GM21515 (cell line): Measurements from ENCODE around the gene GLYATL3.
"Not testable (repeated sequence)": the region's sequence is repeated elsewhere in the genome, so short reads cannot be mapped to it uniquely, and the experiment has no call there.

Source experiments
- ATAC-seq: cut with Tn5 transposase; IDR thresholded peaks from one replicate; pipeline ENCODE4 v1.9.1; 2021; ENCODE audit not compliant: unreplicated experiment

Gene GLYATL3

GRCh38 chr6:49499623-49500022, at the start of gene GLYATL3:
Gene GLYATL3 (plus strand): TSS chr6:49499923. CDS start chr6:49511991, 12,068 bp downstream.
- ATAC-seq: no peak

GRCh38 chr6:49453221-49453620, 46.5 kb upstream of the GLYATL3 start:
- no peak for ATAC-seq

- peak; percentile 82 for ATAC-seq
These were observed 44.7 kb upstream of the GLYATL3 start for GRCh38 chr6:49454787-49455709.

DNA sequence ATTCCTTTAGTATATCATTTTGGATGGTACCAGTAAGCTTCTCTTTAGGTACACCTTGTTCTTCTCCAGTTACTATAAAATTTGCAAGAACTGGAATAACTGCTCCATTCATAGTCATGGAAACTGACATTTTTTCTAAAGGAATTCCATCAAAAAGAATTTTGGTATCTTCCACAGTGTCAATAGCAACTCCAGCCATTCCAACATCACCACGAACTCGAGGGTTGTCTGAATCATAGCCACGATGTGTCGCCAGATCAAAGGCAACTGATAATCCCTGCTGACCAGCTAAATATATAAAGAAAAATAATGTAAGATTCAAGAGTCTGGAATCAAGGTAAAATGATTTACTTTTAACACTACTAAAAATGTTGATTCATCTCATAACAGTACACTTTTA, 42.0 kb upstream of the GLYATL3 start:
- no peak for ATAC-seq

DNA sequence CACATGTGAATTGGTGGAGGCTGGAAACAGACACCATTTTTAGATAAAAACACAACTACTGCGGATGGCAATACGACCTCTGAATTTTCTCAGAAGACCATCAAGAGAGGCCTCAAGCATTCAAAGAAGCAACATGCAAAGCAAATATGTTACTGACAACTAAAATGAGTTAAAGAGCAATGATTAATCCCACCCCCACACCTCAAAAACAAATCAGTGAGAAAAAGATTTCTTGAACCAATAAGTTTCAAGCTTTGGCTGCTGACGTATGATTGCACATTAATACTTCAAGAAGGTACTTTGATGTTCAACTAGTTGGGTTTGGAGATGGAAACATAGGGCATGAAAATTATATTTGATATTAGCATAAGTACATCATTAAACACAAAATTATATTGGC, 37.7 kb upstream of the GLYATL3 start:
- ATAC-seq: no peak

DNA sequence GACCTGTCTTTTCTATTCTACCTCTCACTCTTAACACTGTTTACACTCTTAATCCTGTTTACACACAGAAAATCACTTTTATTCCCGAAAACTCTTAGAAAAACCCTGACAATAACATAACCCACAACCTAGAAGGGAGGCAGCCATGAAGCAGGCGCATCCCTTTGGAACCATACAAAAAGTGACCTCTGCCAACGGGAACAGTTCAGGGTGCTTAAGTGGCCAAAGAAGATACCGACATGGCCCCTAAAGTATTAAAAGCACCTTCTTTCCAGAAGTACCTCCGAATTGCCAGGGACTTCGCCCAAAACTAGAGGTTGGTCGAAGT, 37.2 kb upstream of the GLYATL3 start:
- ATAC-seq: peak; percentile 4

DNA sequence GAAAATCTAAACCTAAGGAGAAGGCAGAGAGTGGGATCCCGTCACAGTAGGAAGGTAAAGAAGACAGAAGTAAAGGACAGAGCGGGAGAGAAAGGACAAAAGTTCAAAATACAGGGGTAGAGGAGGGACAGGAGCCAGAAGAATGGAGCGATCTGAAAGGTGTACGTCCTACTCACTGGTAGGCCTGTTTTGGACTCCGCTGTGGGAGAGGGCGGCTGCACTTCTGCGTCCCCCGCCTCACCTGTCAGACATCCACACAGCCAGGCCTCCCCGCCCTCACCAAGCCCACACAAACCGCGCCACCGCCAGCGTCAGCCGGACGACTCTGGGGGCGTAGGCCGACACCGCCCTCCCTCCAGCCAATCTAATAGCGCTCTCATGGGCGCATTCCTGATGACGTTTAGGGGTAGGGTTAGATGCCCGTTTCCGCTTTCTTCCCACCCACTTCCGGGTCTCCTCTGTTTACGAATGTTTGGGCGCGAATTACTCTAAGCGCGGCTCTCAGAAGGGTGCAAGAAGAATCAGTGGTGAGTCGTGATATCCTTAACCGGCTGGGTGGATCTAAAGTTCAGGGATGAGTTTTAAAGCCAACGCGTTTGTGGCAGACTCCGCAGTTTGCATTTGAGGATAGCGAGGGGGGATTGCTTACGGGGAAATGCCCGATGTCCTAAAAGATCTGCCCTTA, 36.7 kb upstream of the GLYATL3 start, which contains the start of the genes CENPQ and MMUT:
TSS of gene CENPQ (plus strand) at position 444 of the 685 bp plus-strand sequence. CDS start 6,807 bp downstream, outside the sequence.
TSS of gene MMUT (minus strand) at position 327 of the 685 bp plus-strand sequence. CDS start 3,787 bp downstream, outside the sequence.
- ATAC-seq: peak; percentile 99

GRCh38 chr6:49463612-49463967, 36.1 kb upstream of the GLYATL3 start:
- peak; percentile 19 for ATAC-seq

DNA sequence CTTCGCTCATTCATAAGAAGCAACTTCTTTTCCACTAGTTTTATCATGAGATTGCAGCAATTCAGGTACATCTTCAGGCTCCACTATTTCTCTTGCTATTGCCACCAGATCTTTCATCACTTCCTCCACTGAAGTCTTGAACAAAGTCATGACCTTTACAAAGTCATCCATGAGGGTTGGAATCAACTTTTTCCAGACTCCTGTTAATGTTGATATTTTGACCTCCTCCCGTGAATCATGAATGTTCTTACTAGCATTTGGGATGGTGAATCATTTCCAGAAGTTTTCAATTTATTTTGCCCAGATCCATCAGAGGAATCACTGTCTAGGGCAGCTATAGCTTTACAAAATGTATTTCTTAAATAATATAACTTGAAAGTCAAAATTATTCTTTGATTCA, 35.0 kb upstream of the GLYATL3 start:
- no peak for ATAC-seq

- no peak for ATAC-seq
These were observed 31.7 kb upstream of the GLYATL3 start for GRCh38 chr6:49468042-49468441.

- not testable (repeated sequence) for ATAC-seq
These were observed 23.2 kb upstream of the GLYATL3 start for GRCh38 chr6:49476564-49476963.

- ATAC-seq: no peak
These were observed 20.3 kb upstream of the GLYATL3 start for GRCh38 chr6:49479308-49479970.

DNA sequence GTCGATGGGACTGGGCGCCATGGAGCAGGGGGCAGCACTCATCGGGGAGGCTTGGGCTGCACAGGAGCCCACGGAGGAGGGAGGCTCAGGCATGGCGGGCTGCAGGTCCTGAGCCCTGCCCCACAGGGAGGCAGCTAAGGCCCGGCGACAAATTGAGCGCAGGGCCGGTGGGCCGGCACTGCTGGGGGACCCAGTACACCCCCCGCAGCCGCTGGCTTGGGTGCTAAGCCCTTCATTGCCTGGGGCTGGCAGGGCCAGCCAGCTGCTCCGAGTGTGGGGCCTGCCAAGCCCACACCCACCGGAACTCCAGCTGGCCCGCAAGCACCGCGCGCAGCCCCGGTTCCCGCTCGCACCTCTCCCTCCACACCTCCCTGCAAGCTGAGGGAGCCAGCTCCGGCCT, 17.9 kb upstream of the GLYATL3 start:
- ATAC-seq: not testable (repeated sequence)

DNA sequence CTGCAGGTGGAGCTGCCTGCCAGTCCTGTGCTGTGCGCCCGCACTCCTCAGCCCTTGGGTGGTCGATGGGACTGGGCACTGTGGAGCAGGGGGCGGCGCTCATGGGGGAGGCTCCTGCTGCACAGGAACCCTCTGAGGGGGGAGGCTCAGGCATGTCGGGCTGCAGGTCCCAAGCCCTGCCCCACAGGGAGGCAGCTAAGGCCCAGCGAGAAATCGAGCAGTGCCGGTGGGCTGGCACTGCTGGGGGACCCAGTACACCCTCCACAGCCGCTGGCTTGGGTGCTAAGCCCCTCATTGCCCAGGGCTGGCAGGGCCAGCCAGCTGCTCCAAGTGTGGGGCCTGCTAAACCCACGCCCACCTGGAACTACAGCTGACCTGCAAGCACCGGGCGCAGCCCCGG, 16.3 kb upstream of the GLYATL3 start:
- ATAC-seq: not testable (repeated sequence)

DNA sequence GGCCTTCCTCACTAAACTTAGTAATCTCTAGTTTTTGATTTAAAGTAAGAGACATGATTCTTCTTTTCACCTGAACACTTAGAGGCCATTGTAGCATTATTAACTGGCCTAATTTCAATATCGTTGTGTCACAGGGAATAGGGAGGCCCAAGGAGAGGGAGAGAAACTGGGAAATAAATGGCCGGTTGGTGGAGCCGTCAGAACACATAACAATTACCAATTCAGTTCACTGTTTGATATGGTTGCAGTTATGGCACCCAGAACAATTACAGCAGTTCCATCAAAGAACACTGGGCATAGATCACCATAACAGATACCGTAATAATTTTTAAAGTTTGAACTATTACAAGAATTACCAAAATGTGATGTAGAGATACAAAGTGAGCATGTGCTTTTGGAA, 9.1 kb upstream of the GLYATL3 start:
- no peak for ATAC-seq

GRCh38 chr6:49497304-49497703, 2.4 kb upstream of the GLYATL3 start:
- ATAC-seq: no peak

DNA sequence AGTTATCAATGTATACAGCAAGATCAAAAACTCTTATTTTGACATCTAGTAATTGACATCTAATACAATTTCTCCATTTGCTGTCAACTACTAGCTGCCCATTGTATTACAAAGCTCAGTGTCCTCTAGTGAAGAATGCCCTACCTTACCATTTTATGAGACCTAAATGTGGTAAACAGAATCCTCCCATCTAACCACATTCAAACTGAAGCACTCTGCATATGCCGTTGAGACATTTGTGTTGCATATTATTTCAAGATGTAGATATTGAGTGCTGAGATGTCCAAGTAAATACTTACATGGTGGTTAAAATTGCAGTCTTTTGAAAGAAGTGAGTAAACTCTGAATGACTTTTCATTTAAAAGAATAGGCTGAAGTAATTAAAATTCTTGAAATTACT, 597 bp upstream of the GLYATL3 start:
- ATAC-seq: no peak

- no peak for ATAC-seq
These were observed 4.9 kb downstream of the GLYATL3 start for GRCh38 chr6:49504666-49505065.

DNA sequence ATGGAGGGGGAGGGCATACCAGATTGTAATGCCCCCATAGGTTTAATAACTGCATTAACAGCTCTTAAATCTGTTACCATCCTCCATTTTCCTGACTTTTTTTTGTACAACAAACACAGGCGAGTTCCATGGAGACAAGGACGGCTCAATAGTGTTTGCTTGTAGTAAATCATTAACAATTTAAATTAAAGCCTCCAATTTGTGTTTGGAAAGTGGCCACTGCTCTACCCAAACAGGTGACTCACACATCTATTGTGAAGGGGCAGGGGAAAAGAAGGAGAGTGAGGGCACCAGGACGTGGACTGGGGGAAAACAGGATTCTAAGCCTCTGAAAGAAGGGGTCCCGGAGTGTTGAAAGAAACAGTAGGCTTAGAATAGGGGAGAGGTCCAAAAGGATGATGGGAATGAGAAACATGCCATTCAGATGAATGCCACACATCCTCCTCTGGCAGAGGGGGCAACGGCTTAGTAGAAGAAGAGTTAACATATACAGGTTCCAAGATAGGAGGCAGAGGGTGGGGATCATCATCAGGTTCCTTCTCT, 6.9 kb downstream of the GLYATL3 start:
- no peak for ATAC-seq

DNA sequence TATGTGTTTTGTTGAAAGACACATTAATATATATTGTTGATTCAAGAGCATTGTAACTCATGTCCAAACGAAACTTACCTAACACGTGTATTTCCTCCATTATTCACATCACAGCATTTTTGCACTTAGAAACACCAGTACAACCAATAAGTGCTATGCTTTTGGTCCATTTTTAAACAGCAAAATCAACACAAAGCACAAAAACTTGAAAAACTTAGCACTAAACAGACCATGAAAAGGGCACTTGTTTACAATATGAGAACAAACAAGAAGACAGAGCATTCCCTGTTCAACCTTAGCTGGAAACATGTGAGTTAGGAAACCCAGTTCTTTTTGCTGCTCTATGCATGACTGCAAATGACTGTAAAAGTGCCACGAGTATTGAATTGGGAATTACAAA, 9.6 kb downstream of the GLYATL3 start:
- no peak for ATAC-seq
